Gastrocnemius medialis (tissue), 4 donors: ENCODE data around the gene COL21A1.

Experiments
- CTCF ChIP-seq, 5 experiments: fragments of 450-650 bp in 3 of 5; fragments of 200-600 bp in 2 of 5; sonication (generic) in 2 of 5; IDR thresholded peaks in 4 of 5; conservative IDR thresholded peaks in 1 of 5; 1 replicate in 4 of 5; 2 replicates in 1 of 5; pipeline ENCODE4 v1.5.1; 2016 to 2019; ENCODE audit warnings: antibody characterized with exemption in 5 of 5, mild to moderate bottlenecking in 3 of 5, moderate library complexity in 3 of 5
- POLR2A ChIP-seq, 2 donors: fragments of 450-650 bp; IDR thresholded peaks; one replicate each; pipeline ENCODE4 v1.6.1; 2017; ENCODE audit warnings: antibody characterized with exemption in 2 of 2, mild to moderate bottlenecking in 2 of 2, moderate library complexity in 2 of 2

- TF ChIP-seq POLR2A (IDR thresholded peaks at IDR 0.05) (no peak), CTCF (IDR thresholded peaks at IDR 0.05 in 4 of 5, conservative IDR thresholded peaks at IDR 0.05 in 1 of 5) (no peak)
These were observed 23.4 kb downstream of the COL21A1 start for GRCh38 chr6:56223995-56224394.
